ENCODE results near the gene SHLD2.
A peak's percentile ranks its signal among the peaks of the same experiment; 100 is the strongest.
"Not testable (repeated sequence)": the region's sequence is repeated elsewhere in the genome, so short reads cannot be mapped to it uniquely, and the experiment has no call there.

SHLD2 gene, protein sequence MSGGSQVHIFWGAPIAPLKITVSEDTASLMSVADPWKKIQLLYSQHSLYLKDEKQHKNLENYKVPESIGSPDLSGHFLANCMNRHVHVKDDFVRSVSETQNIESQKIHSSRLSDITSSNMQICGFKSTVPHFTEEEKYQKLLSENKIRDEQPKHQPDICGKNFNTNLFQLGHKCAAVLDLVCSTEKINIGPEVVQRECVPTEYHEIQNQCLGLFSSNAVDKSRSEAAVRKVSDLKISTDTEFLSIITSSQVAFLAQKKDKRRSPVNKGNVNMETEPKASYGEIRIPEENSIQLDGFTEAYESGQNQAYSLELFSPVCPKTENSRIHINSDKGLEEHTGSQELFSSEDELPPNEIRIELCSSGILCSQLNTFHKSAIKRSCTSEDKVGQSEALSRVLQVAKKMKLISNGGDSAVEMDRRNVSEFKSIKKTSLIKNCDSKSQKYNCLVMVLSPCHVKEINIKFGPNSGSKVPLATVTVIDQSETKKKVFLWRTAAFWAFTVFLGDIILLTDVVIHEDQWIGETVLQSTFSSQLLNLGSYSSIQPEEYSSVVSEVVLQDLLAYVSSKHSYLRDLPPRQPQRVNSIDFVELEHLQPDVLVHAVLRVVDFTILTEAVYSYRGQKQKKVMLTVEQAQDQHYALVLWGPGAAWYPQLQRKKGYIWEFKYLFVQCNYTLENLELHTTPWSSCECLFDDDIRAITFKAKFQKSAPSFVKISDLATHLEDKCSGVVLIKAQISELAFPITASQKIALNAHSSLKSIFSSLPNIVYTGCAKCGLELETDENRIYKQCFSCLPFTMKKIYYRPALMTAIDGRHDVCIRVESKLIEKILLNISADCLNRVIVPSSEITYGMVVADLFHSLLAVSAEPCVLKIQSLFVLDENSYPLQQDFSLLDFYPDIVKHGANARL

DNA sequence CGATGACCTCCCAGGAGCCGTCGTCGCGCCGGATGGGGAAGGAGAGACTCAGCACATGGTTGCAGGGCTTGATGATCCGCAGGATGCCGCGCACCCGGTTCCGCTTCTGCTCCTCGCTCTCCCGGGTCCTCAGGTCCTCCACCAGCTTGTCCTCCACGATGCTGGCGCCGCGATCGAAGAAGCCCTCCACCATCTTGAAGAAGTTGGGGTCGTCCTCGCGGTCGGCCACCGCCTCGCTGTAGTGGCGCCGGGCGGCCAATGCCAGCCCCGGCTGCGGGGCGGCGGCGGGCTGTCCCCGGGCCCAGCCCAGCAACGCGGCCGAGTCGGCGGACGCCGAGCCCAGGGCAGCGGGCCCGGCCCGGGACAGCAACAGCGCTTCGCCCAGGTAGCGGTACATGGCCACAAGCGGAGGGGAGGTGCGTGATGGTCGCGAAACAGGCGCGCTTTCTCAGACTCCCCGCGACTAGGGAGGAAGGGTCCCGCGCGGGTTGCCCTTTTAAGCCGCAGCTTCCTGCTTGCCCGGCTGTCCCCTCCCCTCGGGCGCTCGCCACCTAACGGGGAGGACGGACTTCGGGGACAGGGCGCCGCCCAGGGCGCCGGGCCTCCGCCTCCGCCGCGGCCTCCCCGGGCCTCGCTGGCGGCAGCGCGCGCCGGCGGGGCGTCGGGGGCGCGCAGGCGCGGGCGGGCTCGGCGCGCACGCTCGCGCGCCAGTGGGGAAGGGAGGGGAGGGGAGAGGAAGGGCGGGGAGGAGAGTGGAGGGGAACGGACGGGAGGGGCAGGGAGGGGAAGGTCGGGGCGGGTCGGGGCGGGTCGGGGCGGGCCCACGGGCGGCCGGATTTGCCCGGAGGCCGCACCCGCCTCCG lies at the start of gene SHLD2, which contains the start of gene GLUD1:
Gene SHLD2 (plus strand): TSS at position 834 of the 863 bp plus-strand sequence. CDS start 56,149 bp downstream, outside the sequence.
Gene GLUD1 (minus strand): TSS at position 471 of the 863 bp plus-strand sequence. CDS start 74 bp downstream, at position 397.
- peak; percentile 56 to 73 for DNase-seq (ENCODE audit: low read depth in 2 of 2, low spot score in 1 of 2)

- DNase-seq (ENCODE audit: low read depth in 2 of 2, low spot score in 1 of 2) = no peak
These were observed 49.5 kb upstream of the SHLD2 start for GRCh38 chr10:87045434-87045938.

- no peak for DNase-seq (ENCODE audit: low read depth in 2 of 2, low spot score in 1 of 2)
These were observed 41.9 kb upstream of the SHLD2 start for GRCh38 chr10:87053111-87053510.

DNA sequence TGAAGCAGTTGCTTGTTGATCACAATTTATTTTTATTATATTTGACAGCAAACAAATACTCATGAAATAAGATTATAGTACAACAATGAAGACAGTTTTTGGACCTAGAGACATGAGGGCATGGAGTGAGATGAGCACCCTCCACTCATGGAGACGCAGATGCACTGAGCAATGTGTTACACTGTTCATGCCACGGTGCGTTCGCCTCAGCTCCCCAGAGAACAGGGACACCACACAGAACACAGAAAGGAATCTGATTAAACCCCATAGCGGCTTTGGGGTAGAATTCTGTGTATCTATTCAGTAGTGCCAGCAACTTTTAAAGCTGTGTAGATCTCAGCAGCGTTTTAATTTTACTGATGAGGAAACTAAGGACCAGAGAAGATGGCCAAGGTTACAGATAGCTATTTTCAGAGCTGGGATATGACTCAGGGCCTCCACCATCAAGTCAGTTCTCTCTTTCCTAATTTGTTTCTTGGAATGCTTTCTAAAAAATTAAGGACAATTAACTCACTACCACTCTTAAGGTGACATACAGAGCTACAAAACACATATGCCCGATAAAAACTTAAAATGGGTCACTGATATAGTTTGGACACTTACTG lies 41.3 kb upstream of the SHLD2 start:
- DNase-seq (ENCODE audit: low read depth in 2 of 2, low spot score in 1 of 2) = no peak

GRCh38 chr10:87054373-87055295 lies 40.4 kb upstream of the SHLD2 start:
- no peak for DNase-seq (ENCODE audit: low read depth in 2 of 2, low spot score in 1 of 2)

DNA sequence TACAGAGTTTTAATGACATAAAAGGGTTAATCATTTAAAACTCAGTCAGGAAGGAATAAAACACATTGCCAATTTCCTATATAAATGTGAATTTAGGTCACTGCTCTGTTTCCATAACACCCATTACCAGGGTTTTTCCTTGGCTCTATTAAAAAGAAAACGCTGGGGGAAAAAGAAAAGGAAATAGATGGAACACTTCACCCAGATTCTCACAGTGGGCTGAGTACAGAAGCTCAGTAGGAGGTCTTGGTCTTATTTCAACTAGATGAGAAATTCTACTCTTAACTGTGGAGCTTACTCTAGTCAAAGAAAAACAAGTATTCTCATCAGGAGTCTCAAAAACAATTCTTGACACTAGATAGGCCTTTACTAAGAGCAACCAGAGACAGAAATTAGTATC lies 36.8 kb upstream of the SHLD2 start:
- no peak for DNase-seq (ENCODE audit: low read depth in 2 of 2, low spot score in 1 of 2)

GRCh38 chr10:87059401-87059800 lies 35.6 kb upstream of the SHLD2 start:
- no peak for DNase-seq (ENCODE audit: low read depth in 2 of 2, low spot score in 1 of 2)

GRCh38 chr10:87060280-87060928 lies 34.6 kb upstream of the SHLD2 start:
- DNase-seq (ENCODE audit: low read depth in 2 of 2, low spot score in 1 of 2) = no peak

- DNase-seq (ENCODE audit: low read depth in 2 of 2, low spot score in 1 of 2) = no peak
These were observed 30.4 kb upstream of the SHLD2 start for GRCh38 chr10:87064651-87065050.

- no peak for DNase-seq (ENCODE audit: low read depth in 2 of 2, low spot score in 1 of 2)
These were observed 28.8 kb upstream of the SHLD2 start for GRCh38 chr10:87066178-87066577.

DNA sequence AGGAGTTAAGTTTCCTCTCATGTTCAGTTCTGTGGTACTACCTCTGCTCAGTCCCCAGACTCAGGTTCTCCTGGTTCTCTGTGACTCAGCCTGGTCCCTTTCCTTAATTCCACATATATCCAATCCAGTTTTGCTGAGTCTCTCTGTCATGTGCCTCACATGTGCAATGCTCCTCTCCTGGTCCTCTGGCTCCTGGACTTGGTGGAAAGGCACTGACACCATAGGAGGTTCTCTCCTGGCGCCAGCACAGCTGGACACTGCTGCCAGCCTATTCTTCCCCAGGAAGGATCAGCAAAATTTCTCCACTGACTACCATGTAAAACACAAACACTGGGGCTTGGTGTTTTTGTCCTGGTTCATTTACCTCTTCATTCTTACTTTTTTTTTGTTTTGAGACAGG lies 28.1 kb upstream of the SHLD2 start:
- no peak for DNase-seq (ENCODE audit: low read depth in 2 of 2, low spot score in 1 of 2)

- no peak for DNase-seq (ENCODE audit: low read depth in 2 of 2, low spot score in 1 of 2)
These were observed 26.7 kb upstream of the SHLD2 start for GRCh38 chr10:87068281-87068680.

DNA sequence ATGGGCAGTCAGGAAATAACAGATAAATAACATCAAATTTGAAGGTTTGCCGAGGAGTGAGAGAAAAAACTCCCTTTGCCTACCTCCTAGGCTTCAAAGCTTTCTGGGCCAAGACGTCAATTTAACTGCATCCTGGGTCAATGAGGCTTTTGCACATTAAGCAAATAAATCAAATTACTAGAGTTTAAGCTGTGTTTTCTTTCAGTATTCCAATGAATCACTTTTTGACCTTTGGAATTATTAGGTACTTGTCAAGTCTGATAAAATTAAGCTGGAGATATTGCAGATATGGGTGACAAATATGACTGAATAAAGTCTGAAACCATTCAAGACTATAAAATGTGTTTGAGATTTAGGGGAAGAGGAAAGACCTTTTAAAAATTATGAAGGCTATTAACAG lies 22.6 kb upstream of the SHLD2 start:
- no peak for DNase-seq (ENCODE audit: low read depth in 2 of 2, low spot score in 1 of 2)

DNA sequence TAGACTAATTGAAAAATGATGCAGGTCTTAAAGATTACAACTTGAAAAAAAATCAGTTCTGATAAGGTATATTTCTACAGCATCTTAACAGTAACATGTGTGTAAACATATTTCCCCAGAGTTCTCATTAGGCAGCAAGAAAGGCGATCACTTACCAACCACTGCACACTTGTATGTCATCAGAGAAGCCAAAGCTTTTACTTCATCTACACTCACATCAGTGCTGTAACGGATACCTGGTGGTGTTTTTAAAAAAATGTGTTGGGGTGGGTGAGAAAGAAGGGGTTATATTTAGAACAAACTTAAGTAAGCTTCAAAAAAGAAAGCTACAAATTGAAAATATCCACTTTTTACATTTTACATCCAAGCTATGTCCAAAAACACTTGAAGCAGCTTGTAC lies 18.6 kb upstream of the SHLD2 start:
- not testable (repeated sequence) for DNase-seq (ENCODE audit: low read depth in 2 of 2, low spot score in 1 of 2)

GRCh38 chr10:87079106-87079836 lies 15.7 kb upstream of the SHLD2 start:
- no peak for DNase-seq (ENCODE audit: low read depth in 2 of 2, low spot score in 1 of 2)

DNA sequence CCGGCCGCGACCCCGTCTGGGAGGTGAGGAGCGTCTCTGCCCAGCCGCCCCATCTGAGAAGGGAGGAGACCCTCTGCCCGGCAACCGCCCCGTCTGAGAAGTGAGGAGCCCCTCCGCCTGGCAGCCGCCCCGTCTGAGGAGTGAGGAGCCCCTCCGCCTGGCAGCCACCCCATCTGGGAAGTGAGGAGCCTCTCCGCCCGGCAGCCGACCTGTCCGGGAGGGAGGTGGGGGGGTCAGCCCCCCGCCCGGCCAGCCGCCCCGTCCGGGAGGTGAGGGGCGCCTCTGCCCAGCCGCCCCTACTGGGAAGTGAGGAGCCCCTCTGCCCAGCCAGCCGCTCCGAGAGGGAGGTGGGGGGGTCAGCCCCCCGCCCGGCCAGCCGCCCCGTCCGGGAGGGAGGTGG lies 14.4 kb upstream of the SHLD2 start:
- DNase-seq (ENCODE audit: low read depth in 2 of 2, low spot score in 1 of 2) = not testable (repeated sequence)

GRCh38 chr10:87081574-87081973 lies 13.4 kb upstream of the SHLD2 start:
- not testable (repeated sequence) for DNase-seq (ENCODE audit: low read depth in 2 of 2, low spot score in 1 of 2)

GRCh38 chr10:87082219-87082618 lies 12.8 kb upstream of the SHLD2 start:
- DNase-seq (ENCODE audit: low read depth in 2 of 2, low spot score in 1 of 2) = not testable (repeated sequence)
